Hypothalamus (tissue), 51 donors: ENCODE results near the gene ALDH1A3.

Experiments used
- DNase-seq, 51 donors: peaks; one replicate each; lab custom pipeline; 2025; lab: John Stamatoyannopoulos, UW

ALDH1A3 gene

DNA sequence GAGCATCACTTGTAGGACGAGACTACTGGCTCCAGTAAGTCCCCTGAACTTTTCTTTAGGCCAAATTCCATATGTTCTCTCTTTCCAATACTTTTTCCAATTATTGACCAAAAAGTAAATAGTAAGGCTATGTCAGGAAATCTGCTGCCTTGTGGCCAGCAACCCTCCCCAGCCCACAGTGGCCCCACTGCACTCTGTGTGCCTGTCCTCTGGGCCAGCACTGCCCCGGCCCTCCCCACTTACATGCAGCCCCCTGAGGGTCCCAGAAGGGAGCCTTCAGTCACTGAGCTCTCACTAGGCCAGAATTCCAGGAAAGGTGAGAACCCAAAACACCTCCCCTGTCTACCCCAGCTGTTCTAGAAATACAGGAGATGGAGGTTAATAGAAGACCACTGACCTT lies 21.3 kb upstream of the ALDH1A3 start:
- no peak for DNase-seq

DNA sequence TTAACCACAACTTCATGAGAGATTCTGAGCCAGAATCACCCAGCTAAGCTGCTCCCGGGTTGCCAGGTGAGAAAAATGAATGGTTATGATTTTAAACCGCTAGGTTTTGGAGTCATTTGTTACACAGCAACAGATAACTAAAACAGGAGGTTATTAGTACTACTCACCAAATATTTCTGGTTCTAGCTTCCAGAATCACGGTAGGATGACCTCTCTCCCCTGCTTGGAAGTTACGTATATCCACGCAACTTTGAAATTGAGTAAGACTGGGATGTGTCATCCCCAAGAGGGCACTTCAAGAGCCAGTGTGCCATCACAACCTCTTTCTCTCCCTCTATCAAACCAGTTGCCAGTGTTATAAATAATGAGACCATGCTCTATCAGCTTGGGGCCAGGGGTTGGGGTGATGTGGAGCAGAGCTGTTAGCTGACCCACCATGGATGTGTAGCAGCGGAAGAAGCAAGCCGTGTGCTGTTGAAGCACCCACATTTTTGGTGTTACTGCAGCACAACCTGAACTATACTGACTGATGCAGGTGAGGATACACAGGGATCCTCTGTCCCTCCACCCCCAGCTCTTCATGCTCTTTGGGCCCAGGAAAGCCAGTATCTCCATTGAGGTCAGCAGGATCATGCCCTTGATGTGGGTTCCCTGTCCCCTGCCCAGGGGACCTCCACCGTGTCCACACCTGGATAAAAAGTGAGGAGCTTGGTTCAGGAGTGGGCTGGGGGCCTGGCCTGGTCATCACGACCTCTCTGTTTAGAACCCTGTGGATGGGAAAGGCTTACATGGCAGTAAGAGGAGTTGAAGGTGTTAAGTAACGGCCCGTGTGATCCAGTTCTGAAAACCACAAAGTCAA lies 19.4 kb upstream of the ALDH1A3 start:
- DNase-seq: no peak

DNA sequence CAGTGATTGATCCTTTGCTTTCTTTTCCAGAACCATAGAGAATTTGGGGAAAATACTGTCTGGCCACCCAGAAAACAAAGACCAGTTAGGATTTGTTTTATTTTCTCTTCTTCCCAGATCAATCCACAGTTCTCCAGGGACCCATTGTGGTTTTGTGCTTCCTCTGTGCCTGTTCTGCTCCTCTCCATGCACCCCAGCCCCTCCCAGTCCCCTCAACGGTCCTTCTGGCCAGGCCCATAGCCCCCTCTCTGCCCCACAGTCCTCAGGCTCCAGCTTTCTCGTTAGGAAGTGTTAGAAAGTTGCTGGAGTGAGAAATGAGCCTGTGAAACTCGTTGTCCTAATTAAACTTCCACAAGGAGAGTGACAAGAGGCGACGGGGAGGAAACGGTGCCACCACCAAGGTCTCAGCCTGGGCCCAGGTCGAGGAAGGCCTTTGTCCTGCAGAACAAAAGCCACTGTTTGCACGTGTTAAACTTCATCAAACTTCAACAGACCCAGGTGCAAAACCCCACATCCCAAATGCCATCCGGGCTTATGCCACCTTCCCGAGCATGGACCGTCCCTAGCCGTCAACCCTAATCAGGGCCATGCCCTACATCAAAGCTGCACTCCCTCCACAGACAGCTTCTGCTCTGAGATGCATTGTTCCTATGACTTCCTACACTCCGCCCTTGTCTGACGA lies 18.7 kb upstream of the ALDH1A3 start:
- DNase-seq: no peak

DNA sequence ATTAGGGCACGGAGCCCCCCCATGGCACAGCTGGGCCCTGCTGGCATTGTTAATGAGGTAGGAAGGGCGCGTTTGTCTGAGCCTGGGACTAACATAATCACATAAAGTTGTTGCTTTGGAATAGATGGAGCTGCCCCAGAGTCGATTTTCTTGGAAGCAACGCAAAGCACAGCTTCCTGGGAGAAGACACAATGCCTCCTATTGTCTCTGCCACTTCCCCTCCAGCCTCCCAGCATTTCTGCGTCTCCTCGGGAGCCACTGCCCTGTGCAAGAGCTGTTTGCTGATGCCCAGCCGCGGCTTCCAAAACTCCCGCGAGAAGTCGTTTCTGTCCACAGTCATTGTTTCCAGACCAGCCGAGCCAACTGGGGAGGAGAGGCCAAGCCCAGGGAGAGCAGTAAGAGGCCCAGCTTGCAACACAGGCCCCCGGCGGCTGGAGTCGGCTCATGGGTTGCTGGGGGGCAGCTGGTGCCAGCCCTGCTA lies 18.1 kb upstream of the ALDH1A3 start:
- DNase-seq: peak in 45 of 51 donors; percentile 14 to 93 (median 64)

DNA sequence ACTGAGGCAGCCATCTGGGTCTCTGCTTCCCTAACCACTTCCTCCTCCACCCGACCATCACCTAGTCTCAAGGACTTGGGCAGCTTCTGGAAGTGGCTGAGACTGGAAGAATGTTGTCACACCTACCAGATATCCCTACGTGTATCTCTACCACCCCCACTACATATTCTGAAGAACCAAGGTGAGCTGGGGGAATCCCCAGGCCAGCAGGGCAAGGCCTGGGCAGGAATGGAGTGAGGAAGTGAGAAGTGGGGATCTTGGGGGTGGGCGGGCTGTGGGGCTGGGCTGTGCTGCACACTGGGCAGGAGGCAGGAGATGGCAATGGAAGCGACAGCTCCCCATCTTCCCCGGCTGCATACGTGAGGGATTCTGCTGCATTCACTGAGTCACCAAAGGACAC lies 17.5 kb upstream of the ALDH1A3 start:
- DNase-seq: peak in 1 of 51 donors; percentile 54

DNA sequence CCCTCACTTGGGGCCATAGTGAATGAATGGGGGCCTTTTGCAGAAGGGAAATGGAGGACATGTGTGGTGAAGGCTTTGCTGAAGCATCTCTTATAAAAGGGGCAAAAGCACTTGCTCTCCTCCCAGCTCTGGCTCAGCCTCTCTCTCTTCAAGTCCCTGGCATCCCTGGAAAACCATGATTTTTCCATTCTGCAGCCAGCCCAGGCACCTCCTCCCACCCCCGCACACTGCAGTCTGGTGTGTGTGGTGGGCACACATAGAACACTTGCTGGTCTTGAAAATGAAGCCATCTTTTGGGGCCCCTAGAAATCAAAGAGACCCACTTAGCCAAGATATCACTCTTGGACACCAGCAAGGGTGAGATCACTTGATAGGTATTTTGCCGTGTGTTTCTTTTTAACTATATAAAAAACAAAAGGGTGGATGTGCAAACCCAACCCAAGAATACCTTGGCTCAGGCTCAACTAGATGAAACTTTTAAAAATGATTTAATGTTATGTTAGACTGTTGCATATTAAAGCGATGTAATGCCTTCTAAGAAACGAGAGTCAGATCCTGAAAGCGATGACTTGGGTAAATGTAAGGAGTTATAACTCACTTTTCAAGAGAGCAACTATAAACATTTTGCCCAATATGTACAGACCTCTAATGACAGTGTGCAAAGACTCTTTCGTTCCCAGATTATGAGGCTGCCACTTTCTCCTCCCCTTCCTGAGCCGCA lies 16.4 kb upstream of the ALDH1A3 start:
- DNase-seq: no peak

DNA sequence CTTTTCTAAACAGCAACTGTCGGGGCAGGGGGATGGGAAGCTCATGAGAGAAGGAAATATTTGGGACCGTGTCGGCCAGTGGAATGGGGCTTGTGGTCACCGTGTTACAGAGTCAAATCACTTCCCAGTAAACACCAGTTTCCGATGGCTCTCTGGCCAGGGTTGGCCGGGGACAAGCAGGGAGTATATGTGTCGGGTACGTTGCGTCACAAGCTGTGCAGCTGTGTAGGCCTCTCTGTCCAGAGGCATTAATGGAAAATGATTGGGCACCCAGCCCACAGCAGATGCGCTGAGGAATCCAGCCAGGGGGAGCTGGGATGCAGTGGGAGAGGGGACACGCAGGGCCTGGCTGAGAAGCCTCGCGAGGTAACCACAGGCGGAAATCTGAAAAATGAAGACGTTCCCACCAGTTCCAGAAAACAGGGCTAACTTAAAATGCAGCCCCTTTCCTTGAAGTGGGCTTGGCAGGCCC lies 15.8 kb upstream of the ALDH1A3 start:
- DNase-seq: peak in 37 of 51 donors; percentile 15 to 85 (median 59)

DNA sequence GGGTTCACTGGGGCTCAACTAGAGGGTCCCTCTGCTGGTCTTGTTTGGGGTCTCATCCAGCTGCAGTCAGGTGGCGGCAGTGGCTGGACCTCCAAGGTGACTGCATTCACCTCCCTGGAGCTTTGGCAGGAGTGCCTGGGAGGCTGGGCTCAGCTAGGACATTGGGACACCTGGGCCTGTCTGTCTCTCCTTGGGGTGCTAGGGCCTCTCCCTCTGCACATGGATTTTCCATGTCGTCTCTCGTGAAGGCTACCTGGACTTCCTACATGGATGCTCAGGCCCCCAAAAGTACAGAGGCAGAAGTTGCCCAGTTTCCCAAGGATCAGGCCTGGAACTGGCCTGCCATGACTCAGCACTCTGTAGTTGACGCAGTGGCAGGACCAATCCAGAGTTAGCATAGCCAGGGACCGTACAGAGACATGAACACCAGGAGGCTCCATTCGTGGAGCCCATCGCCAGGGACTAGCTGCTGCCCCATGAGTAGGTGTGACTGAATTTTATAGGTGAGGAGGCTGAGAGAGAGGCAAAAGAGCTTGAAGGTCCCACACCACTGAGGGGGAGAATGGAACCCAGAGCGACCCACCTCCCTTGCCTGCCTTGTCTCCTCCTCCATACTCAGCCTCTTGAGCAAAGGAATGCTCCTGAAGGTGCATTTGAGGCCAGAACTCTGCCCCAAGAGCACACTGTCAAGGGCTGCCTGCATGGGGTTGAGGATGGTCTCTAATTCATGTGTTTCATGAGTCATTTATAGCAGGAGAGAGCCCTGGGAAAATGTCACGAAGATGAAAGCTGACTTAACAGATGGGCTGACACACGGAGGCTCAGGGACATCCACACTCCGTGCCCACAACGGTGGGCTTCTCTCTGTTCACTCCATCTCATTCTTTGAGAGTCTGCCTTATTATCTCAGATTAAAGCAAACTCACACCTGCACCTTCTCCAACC lies 13.0 kb upstream of the ALDH1A3 start:
- DNase-seq: no peak

DNA sequence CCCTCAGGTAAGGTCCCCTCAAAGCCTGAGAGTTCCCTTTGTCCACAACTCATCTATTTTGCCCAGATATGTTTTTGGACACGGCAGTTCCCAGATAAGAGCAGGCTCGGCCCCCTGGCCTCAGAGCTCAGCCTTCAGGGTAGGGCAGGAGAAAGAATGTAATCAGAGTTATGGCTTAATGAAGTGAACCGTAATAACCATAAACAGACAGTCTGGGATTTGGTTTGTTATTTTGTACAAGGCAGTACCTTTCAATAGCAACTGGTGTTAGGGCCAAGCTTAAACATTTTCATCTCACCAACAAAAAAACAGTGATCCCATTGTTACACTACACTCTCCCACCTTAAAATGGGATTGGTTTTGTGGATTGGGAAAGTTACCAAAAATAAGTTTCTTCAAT lies 12.2 kb upstream of the ALDH1A3 start:
- DNase-seq: no peak

DNA sequence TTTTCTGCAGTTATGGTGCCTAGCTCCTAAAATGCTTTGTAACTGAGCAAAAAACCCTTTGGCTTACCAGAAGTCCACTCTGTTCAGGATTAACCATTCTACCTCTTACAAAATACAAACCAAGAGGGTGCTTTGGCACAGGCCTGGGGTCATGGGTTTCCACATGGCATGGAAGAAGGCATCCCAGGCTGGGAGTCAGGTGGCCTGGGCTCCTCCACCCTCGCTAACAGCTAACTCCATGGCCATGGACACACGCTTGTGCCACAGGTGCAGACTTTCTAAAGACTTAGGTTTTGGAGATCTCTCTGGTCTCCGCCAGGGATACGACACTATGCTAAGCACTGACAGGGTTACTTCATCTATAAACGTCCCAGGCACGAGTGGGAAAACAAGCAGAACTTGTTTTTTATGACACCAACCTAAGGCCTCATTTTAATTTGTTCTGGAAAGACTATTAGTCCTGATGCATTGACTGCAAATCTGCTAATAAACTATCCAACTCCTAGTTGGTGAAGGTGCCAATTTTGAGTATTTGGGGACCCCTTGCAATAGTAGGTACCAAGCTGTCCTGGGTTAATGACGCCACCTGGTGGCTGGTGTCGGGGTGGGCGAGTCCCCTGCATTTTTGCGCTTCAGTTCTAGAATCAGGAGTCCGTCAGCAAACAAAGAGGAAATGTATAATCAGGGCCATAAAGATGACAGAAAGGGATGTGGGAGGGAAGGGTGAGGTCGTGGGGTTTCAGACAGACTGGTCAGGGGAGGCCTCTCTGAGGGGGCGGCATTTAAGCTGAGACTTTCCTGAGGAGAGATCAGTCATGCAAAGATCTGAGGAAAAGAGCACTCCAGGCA lies 10.3 kb upstream of the ALDH1A3 start:
- DNase-seq: no peak

DNA sequence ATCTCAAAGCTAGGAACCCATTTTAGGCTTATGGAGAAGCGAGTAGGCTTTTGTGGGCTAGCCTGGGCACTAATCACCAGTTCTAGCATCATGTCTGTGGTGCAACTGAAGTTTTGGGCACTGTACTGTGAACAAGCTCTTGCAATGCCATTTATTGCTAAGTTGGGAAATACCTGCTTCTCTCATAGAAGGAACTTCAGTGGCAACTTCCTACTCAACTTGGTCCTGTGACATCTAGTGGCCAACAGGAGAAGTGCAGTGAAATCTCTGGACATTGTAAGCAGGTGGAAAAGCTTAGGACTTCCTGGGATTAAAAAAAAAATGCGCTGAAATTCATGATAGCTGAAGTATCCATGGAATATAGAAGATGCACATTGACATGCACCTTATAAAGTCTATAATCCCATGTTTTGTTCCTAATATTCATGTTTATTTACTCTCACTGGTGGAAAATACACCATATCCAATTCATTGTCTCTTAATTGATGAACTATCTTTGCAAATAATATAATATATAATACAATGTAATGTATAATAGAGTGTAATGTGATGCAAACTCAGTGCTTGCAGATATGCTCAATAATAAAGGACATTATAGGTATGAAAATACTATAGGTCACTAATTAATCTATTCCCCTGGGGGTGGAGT lies 6.5 kb upstream of the ALDH1A3 start:
- peak in 33 of 51 donors; percentile 6 to 78 (median 39) for DNase-seq

DNA sequence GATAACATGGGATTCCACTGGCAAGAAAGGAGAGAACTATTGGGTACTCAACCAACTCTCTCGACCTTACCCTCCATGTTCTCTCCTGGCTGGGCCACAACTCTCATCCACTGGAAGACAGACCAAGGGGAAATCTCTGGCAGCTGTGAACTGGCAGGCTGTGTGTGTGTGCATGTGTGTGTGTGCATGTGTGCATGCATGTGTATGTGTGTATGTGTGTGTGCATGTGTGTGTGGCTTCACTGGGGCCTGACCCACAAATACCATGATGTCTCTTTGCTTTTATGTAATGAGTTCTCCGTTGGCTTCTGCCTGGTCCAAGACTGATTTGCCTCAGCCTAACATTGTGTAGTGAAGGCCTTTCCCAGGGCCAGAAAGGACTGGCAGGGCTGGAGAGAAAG lies 4.1 kb upstream of the ALDH1A3 start:
- no peak for DNase-seq

DNA sequence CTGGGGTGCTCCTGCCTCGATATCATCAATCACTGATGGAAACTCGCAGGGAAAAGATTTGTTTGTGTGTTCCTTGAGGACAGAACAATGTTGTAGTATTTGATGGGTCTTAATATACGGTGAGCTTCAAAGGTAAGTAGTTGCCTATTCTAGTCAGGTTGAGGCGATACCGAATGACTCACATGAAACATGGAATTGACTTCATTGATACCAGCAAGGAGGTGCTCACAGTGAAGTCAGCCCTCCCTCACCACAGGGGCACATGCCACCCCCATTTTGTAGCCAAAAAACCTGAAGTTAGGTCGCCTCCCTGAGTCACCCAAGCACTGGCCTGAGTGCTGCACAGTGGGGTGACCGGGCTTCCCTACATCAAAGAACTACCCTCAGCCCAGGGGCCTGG lies 3.7 kb upstream of the ALDH1A3 start:
- DNase-seq: no peak

DNA sequence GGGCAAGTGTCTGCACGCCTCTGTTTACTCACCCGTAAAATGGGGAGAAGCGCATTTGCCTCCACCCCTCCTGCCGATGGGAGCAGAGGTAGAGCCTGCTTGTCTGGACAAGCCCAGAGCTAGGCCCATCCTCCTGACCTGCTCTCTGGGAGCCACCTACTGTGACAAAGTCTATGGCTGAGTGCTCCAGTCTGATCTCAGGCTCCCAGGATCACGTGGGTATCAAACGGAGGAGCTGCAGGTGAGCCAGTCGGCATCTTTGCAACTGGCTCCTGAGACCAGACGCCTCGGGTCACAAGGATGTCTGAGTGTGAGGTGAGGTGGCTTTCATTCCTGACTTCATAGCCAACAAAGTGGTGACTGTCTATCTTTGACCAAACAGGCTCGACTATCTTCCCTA lies 2.1 kb upstream of the ALDH1A3 start:
- no peak for DNase-seq

DNA sequence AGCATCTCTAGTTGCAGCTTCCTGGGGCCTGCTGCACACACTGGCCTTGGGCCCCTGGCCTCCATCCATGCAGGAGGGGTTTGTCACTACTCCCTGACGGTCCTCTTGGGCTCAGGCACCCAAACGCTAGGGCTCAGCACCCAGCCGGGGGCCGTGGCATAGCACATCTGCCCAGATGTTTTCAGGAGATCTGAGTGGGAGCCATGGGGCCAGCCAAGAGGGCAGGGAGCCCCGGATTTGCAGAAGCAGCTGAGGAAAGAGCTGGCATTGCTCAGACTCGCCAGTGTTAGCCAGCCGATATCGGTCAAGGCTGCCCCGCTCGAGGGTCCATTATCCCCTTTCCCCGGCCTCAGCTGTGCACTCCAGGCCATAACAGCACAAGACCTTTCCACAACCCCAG lies 1.5 kb upstream of the ALDH1A3 start:
- DNase-seq: no peak

DNA sequence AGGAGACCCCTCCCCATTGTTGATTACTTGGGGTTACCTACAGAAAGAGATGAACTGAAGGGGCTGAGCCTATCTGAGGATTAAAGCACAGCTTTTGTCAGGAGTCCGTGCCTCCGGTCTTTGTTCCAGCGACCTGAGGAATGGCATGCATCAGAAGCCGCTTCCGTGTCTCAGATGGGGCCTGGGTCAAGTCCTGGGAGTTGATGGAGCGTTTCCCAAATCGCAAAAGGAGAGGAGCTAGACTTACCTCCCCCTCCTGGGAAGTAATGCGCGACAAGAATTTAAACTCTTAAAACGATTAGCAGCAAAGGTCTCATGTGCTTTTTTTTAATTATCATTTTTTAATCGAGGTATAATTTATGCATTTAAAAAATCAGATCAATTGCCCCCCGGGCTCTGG lies 983 bp upstream of the ALDH1A3 start:
- no peak for DNase-seq

DNA sequence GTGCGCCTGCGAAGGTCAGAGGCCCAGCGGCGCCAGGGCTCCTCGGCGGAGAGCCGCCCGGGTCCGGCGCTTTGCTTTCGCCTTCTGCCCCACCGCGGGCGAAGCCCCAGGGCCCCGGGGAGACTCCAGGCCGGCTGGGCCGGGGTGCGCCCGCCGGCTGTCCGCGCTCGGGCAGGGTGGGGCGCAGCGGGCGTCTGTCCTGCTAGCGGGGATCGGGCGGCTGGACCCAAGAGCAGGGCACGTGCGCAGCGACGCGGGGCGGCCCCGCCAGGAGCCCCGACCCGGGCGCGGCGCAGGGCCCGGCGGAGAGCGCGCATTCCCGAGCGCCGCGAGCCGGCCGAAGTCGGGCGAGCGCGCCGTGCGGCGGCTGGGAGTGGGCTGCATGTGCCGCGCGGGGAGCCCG lies 569 bp upstream of the ALDH1A3 start:
- DNase-seq: no peak

DNA sequence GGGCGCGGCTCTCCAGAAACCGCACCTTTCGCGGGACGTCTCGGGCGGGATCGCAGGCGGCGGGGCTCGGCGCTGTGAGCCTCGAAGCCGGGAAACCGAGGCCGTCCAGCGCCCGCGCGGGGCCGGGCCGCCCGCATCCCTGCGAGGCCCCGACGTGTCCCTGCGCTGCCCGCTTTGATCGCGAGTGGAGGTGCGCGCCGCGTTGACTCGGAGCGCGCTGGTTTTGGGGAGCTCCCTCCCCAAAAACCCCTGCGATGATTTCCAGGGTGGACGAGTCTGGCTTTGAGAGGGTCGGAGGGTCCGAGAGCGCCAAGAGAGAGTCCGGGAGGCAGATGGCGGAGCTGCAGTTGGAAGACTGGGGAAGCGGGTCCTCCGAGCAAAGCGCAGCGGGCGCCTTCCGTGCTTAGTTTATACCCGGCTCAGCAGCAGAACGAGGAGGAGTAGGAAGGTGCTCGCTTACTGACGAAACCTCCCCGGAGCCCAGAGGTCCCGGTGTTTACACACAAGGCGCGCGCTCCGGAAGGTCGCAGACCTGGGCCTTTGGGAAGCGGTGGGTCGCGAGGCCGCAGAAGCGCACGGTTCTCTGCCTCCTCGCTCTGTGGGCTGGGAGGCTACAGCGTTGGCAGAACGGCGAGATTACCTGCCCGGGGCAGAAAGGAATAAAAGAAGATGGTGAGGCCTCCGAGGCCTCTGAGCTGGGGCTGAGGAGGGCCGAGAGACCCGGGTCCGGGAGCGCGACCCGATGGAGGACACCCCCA lies 687 bp downstream of the ALDH1A3 start:
- no peak for DNase-seq
